Measurements from ENCODE around the gene CDK9.

The CDK9 gene

GRCh38 chr9:127783111-127784008 is 2.5 kb upstream of the CDK9 start:
- Histone ChIP-seq H3K4me3 (ENCODE audit: low read length) (no peak overlapping the region), H3K27me3 (ENCODE audit: insufficient read depth, low read length) (no peaks in the 10 kb centered on the region), H3K36me3 (ENCODE audit: insufficient read depth, low read length) (peaks cover 15% of the 10 kb centered on the region), H3K27ac (ENCODE audit: low read depth, low read length) (no peak overlapping the region), H3K9me3 (ENCODE audit: insufficient read depth, low read depth, low read length) (no peaks in the 10 kb centered on the region), H3K4me1 (ENCODE audit: insufficient read depth, low read length) (peaks cover 10% of the 10 kb centered on the region; the same call in 1 of the 2 replicates), H3K9ac (ENCODE audit: low read depth, low read length) (no peak overlapping the region)
- WGBS, result 88% methylated on average over 20 of the region's 20 CpGs

- under 1% methylated on average over 106 of the region's 123 CpGs for WGBS
- Histone ChIP-seq H3K27me3 (ENCODE audit: insufficient read depth, low read length) (no peaks in the 10 kb centered on the region), H3K4me3 (ENCODE audit: low read length) (peak overlapping the region; percentile 91), H3K9me3 (ENCODE audit: insufficient read depth, low read depth, low read length) (no peaks in the 10 kb centered on the region), H3K9ac (ENCODE audit: low read depth, low read length) (peak overlapping the region; percentile 69), H3K4me1 (ENCODE audit: insufficient read depth, low read length) (peaks cover 9% of the 10 kb centered on the region; the same call in 1 of the 2 replicates), H3K27ac (ENCODE audit: low read depth, low read length) (peak overlapping the region; percentile 60; the same call in 1 of the 2 replicates), H3K36me3 (ENCODE audit: insufficient read depth, low read length) (peaks cover 34% of the 10 kb centered on the region)
These were observed 556 bp upstream of the CDK9 start for GRCh38 chr9:127785023-127785932.

- H3K27ac ChIP-seq (ENCODE audit: low read depth, low read length), result peak overlapping the region; percentile 97; the same call in 1 of the 2 replicates
- peaks cover 5% of the 10 kb centered on the region; the same call in 1 of the 2 replicates for H3K4me1 ChIP-seq (ENCODE audit: insufficient read depth, low read length)
- H3K9me3 ChIP-seq (ENCODE audit: insufficient read depth, low read depth, low read length), result no peaks in the 10 kb centered on the region
- H3K27me3 ChIP-seq (ENCODE audit: insufficient read depth, low read length), result no peaks in the 10 kb centered on the region
- 5% methylated on average over 12 of the region's 12 CpGs for WGBS
- peak overlapping the region; percentile 91 for H3K4me3 ChIP-seq (ENCODE audit: low read length)
- H3K36me3 ChIP-seq (ENCODE audit: insufficient read depth, low read length), result peaks cover 49% of the 10 kb centered on the region
- peak overlapping the region; percentile 93 for H3K9ac ChIP-seq (ENCODE audit: low read depth, low read length)
These were observed 905 bp downstream of the CDK9 start for GRCh38 chr9:127786773-127787104.

GRCh38 chr9:127788337-127789011 is 2.6 kb downstream of the CDK9 start:
- H3K36me3 ChIP-seq (ENCODE audit: insufficient read depth, low read length), result peaks cover 63% of the 10 kb centered on the region
- no peaks in the 10 kb centered on the region for H3K27me3 ChIP-seq (ENCODE audit: insufficient read depth, low read length)

GRCh38 chr9:127789179-127789578 is 3.3 kb downstream of the CDK9 start:
- Histone ChIP-seq H3K36me3 (ENCODE audit: insufficient read depth, low read length) (peaks cover 63% of the 10 kb centered on the region), H3K27ac (ENCODE audit: low read depth, low read length) (no peak overlapping the region), H3K4me3 (ENCODE audit: low read length) (no peak overlapping the region), H3K9me3 (ENCODE audit: insufficient read depth, low read depth, low read length) (no peaks in the 10 kb centered on the region), H3K4me1 (ENCODE audit: insufficient read depth, low read length) (peaks cover 5% of the 10 kb centered on the region; the same call in 1 of the 2 replicates), H3K9ac (ENCODE audit: low read depth, low read length) (no peak overlapping the region), H3K27me3 (ENCODE audit: insufficient read depth, low read length) (no peaks in the 10 kb centered on the region)
- 96% methylated on average over 25 of the region's 25 CpGs for WGBS

More at GRCh38 chr9:127788337-127789011, 2.6 kb downstream of the CDK9 start:
- H3K27ac ChIP-seq (ENCODE audit: low read depth, low read length), result no peak overlapping the region
- 94% methylated on average over 26 of the region's 26 CpGs for WGBS
- no peak overlapping the region for H3K4me3 ChIP-seq (ENCODE audit: low read length)
- H3K9ac ChIP-seq (ENCODE audit: low read depth, low read length), result no peak overlapping the region
- peaks cover 5% of the 10 kb centered on the region; the same call in 1 of the 2 replicates for H3K4me1 ChIP-seq (ENCODE audit: insufficient read depth, low read length)
- no peaks in the 10 kb centered on the region for H3K9me3 ChIP-seq (ENCODE audit: insufficient read depth, low read depth, low read length)

- WGBS, result 93% methylated on average over 9 of the region's 9 CpGs
- Histone ChIP-seq H3K36me3 (ENCODE audit: insufficient read depth, low read length) (peaks cover 63% of the 10 kb centered on the region), H3K4me3 (ENCODE audit: low read length) (no peak overlapping the region), H3K9me3 (ENCODE audit: insufficient read depth, low read depth, low read length) (no peaks in the 10 kb centered on the region), H3K4me1 (ENCODE audit: insufficient read depth, low read length) (peaks cover 5% of the 10 kb centered on the region; the same call in 1 of the 2 replicates), H3K27ac (ENCODE audit: low read depth, low read length) (no peak overlapping the region), H3K9ac (ENCODE audit: low read depth, low read length) (no peak overlapping the region), H3K27me3 (ENCODE audit: insufficient read depth, low read length) (no peaks in the 10 kb centered on the region)
These were observed 4.4 kb downstream of the CDK9 start for GRCh38 chr9:127790094-127790855.

GRCh38 chr9:127791085-127791484 is 5.3 kb downstream of the CDK9 start:
- no peaks in the 10 kb centered on the region for H3K27me3 ChIP-seq (ENCODE audit: insufficient read depth, low read length)
- no peaks in the 10 kb centered on the region for H3K9me3 ChIP-seq (ENCODE audit: insufficient read depth, low read depth, low read length)
- H3K27ac ChIP-seq (ENCODE audit: low read depth, low read length), result no peak overlapping the region
- H3K4me1 ChIP-seq (ENCODE audit: insufficient read depth, low read length), result peaks cover 5% of the 10 kb centered on the region; the same call in 1 of the 2 replicates
- H3K4me3 ChIP-seq (ENCODE audit: low read length), result no peak overlapping the region
- WGBS, result 95% methylated on average over 4 of the region's 4 CpGs
- H3K36me3 ChIP-seq (ENCODE audit: insufficient read depth, low read length), result peaks cover 63% of the 10 kb centered on the region
- H3K9ac ChIP-seq (ENCODE audit: low read depth, low read length), result no peak overlapping the region

- 94% methylated on average over 7 of the region's 7 CpGs for WGBS
- peaks cover 56% of the 10 kb centered on the region for H3K36me3 ChIP-seq (ENCODE audit: insufficient read depth, low read length)
- no peak overlapping the region for H3K27ac ChIP-seq (ENCODE audit: low read depth, low read length)
- no peaks in the 10 kb centered on the region for H3K4me1 ChIP-seq (ENCODE audit: insufficient read depth, low read length)
- H3K27me3 ChIP-seq (ENCODE audit: insufficient read depth, low read length), result no peaks in the 10 kb centered on the region
- H3K4me3 ChIP-seq (ENCODE audit: low read length), result no peak overlapping the region
- no peak overlapping the region for H3K9ac ChIP-seq (ENCODE audit: low read depth, low read length)
- no peaks in the 10 kb centered on the region for H3K9me3 ChIP-seq (ENCODE audit: insufficient read depth, low read depth, low read length)
These were observed 6.7 kb downstream of the CDK9 start for GRCh38 chr9:127792417-127793031.

- Histone ChIP-seq H3K9me3 (ENCODE audit: insufficient read depth, low read depth, low read length) (no peaks in the 10 kb centered on the region), H3K27ac (ENCODE audit: low read depth, low read length) (no peak overlapping the region; the same call in 1 of the 2 replicates), H3K9ac (ENCODE audit: low read depth, low read length) (no peak overlapping the region), H3K36me3 (ENCODE audit: insufficient read depth, low read length) (peaks cover 49% of the 10 kb centered on the region), H3K27me3 (ENCODE audit: insufficient read depth, low read length) (no peaks in the 10 kb centered on the region), H3K4me1 (ENCODE audit: insufficient read depth, low read length) (no peaks in the 10 kb centered on the region), H3K4me3 (ENCODE audit: low read length) (no peak overlapping the region)
- 88% methylated on average over 8 of the region's 8 CpGs for WGBS
These were observed 7.4 kb downstream of the CDK9 start for GRCh38 chr9:127793093-127793708.

Data from HUES64 (cell line).